Activated T-cell treated with anti-CD3 and anti-CD28 coated beads, Interleukin-2, amount 50 U/mL, for 48 hours (primary cell): Measurements from ENCODE around the gene SLC12A8.
A peak's percentile ranks its signal among the peaks of the same experiment; 100 is the strongest.

Experiments
- DNase-seq, 2 experiments: peaks; one replicate each; pipeline ENCODE4 v3.0.0-alpha.2; 2020

The SLC12A8 gene

DNA sequence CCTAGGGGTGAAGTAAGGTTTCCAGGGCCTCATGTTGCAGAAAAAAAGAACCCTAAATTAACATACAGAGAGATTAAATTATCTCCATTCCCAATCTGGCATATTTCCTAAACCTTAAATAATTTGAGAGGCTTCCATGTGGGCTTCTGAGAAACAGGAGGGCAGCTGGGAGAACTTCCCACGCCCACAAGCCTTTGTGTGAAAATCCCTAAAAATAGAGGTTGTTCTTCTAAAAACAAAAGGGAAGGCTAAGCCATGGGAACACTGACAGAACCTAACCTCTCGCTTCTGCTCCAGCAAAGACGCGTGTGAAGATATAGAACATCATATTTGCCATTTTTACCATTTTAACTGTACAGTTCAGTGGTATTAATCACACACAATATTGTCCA, 812 bp upstream of the SLC12A8 start:
- no peak for DNase-seq

DNA sequence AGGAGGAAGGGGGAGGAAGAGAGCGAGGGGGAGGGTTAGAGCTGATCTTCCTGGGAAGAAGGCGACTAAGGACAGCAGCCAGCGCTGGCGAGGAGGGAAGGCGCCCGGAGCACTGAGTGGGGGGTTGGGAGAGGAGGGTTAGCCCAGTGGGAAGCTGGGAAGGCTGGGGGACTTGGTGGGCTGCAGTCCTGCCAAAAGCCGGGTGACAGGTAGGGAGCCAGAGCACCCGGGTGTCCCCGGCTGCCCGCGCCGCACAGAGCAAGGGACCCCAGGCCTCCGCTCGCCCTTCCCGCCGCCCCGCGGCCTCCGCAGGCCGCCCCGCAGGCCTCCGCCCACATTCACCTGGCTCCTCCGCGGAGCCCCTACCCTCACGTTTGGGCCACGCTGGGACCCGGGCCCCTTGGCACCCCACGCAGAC, 448 bp downstream of the SLC12A8 start:
- no peak for DNase-seq

DNA sequence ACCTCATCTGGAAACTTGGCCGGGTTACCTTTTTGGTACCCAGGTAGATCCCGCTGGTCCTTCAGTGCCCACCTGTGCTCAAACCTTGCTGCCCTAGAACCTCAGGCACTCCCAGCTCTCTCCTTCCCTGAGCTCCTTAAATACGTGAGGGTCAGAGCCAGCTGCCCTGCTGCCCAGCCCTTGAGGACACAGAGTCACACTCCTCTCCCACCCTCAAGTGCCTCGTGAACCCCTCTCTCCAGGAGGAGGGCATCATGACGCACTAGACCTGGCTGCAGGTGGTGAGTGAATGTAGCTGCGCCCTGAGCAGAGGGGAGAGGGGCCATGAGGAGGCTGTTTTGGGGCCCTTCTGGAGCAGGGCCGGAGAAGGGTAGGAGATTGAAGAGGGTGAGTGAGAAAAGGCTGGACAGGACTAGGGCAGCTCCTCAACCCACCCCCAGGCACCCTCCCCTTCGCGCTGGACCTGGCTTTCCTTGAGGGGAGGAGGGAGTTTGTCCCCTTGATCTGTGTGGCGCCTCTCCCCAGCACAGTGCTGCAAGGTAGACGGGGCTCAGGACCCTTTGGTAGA, 941 bp downstream of the SLC12A8 start:
- DNase-seq, result no peak

DNA sequence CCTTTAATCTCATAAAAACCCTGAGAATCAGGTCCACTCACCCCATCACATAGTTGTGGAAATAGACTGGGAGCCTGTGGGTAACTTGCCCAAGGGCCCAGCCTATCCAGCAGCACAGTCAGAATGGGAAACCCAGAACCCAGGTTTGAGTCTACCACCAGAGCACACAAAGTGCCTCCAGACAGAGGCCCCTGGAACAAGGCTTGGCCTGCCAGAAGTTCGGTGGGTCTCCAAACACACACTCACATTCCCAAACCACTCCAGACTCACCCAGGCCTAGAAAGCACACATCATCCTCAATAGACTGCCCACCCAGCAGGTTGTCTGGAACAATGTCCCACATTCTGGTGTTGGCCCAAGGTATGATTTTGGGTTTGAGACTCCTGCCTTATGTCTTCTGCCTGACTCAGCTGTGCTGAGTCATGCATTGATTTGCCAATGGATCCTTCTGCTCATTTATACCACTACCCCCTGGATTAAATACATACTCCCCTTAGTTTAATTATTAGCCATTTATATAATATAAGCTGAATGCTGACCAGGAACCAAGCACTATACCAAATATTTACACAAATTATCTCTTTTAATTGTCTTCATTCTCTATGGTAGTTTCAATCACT, 4.5 kb downstream of the SLC12A8 start:
- no peak for DNase-seq

DNA sequence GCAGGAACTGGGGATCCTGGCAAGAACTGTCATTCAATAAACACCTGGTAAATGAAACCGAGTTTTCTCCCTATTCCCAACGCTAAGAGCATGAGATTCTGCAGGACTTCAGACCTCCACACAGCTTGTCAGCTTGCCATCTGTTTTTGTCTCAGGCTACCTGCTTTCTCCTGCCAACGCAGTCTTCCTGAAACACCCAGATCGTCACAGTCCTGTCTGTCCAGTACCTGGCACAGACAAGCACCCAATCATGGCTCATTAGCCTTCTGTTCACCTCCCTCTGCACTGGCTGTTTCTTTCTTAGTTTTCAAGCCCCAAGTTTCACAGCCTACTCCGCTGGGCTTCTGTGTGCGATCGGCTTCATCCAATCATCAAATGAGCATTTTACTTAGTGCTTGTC, 5.0 kb downstream of the SLC12A8 start:
- DNase-seq, result no peak

DNA sequence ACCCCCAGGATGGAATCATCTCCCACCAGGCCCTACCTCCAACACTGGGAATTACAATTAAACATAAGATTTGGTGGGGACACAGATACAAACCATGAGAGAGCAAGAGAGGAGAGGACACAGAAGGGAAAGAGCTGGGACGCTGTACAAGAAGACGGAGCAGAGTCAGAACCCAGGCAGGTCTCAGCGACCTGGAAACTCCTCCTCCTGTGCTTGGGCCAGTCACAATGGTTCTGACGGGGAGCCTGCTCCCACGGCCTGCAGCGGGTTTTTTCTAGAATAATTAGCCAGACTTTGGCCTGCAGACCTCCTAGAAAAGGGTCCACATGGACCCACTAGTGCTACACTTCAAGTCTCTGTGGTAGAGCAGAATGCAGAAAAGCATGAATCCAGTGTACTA, 5.6 kb downstream of the SLC12A8 start:
- no peak for DNase-seq

DNA sequence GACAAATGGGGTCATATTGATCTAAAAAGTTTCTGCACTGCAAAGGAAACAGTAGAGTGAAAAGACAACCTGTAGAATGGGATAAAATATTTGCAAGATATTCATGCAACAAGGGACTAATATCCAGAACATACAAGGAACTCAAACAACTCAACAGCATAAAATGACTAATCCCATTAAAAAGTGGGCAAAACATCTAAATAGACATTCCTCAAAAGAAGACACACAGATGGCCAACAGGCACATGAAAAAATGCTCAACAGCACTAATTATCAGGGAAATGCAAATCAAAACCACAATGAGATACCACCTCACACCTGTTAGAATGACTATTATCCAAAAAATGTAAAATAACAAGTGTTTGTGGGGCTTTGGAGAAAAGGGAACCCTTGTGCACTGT, 8.8 kb downstream of the SLC12A8 start:
- DNase-seq, result no peak

DNA sequence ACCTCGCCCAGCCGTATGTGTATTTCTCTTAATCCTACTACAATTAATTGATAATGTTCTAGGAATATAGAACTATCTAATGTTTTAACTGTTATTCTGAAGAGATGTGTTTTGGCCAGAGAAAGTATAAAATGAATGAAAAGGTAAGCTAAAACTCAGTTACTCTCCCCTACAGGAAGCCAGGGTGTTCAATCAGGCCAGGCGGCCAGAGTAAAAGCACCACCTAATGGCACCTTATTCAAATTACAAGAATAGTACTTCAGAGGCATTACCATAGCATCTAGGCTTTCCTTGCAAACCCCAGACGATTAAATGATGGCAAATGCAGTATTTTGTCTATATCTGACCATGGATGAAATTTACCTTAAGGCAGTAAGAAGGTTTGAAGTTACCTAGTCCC, 10.4 kb downstream of the SLC12A8 start:
- DNase-seq, result no peak

DNA sequence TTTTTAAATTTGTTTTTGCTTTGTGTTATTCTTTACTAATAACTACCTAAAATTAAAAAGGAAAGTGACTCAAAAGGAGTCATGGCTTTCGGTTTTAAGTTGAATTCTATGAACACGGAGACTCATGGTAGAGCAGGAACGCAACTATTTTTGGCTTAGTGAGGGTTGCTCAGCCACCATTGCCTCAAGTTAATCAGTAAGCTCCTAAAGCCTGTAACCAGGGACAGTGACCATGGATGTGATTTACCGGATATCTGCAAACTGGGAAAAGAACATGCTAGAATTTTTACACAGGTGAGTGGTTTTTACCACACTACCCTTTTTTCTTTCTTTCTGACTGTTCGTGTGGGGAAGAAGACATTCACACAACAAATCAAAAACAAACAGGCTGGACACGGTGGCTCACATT, 11.8 kb downstream of the SLC12A8 start:
- DNase-seq, result no peak

DNA sequence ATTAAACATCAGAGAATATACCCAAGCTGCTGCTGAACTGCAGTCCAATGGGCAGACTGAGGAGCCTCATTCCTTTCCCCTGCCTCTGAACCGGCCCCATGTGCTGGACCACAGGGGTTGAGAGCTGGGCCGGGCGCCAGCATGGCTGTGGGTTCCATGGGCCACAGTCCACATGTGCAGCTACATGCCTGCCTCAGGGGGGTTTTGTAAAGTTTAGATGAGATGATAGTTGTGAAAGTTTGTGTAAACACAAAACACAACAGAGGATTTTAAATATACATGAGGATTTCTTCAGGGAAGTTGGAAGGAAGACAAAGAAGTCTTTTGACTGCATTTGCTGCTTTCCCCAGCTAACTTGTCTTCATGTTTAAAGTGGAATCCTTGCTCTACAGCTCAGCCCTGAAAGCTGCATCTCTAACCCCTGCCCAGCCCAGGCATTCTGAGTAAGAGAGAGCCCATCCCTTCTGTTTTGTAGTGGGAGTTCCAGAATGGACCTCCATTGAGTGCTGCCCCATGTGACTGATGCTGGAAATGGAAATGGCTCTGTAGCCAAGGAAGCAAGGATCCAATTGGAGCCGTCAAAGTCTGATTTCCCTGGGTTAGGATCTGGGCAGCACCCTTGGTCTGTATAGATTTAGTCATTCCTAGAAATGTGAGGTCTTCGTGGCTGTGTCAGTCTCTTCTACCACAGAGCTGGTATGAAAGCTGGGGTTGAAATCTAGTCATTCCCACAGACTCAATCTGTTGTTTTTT, 17.5 kb downstream of the SLC12A8 start:
- DNase-seq, result peak in 1 of 2 experiments; percentile 40

DNA sequence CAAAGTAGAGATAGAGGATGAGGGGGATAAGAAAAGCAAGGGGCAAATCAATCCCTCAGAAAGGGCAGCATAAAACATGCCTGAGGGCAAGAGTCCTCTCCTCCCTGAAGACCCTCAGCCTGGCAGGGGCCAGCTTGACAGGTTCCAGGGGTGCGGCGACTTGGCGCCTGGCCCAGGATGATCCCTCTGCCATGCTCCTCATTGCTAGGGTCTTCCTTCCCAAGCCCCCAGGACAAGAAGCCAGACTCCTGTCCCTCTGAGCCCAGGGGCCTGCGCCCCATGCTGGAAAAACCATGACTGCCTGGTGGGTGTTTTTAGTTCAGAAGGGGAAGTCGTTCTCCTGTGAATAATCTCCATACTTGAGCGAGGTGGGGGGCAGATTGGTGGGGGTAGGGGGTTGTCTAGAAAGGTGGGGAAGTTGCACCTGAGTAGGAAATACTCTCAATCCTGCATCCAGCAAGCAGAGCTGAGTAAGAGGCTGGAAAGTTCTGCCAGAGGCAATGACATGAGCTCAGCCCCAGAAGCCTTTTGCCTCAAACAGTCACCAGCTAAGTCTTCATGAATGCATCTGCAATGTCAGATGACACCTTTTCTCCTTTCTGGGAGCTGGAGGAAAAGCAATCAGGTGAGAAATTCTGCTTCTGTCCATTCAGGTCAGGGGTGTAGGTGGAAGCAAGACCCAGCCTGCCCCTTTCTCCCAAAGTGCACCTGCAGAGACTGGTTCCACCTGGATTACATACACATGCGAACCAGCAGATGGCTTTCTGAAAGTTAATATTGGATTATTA, 18.3 kb downstream of the SLC12A8 start:
- no peak for DNase-seq

DNA sequence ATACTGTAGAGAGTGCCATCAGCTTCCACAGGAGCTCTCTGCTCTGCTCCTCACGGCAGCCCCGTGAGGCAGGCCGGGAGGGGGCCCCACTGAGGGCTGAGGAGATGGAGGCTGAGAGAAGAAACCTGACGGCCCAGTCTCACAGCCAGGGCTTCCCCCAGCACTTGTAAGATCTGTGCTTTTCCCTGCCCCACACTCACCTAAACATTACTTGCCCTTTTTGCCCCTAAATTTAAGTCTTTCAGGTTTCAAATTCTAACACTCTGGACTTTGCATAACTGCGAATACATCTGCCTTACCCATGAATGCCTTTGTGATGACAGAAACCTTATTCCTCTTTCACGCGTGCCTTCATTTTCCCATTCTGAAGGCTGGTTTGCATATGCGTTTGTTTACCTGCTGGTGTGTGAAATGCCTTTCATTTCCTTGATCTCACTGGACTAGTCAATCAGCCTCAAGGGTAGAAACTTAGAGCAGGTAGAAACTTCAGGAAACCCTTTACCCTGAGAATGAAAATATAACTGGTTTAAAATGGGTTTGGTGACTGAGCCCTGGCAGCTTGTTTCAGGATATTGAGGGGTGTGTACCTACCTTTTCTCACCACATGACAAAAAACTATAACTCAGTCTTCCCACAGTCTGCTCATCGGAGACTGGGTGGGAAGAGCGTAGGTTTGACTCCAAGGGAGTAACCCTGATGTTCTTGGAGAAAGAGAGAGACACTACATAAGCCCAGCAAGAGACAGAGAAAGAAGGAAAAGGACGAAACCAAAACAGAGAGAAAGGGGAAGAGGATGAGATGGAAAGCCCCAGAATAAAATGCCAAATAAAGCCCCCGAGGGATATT, 20.1 kb downstream of the SLC12A8 start:
- peak in 1 of 2 experiments; percentile 36 for DNase-seq

DNA sequence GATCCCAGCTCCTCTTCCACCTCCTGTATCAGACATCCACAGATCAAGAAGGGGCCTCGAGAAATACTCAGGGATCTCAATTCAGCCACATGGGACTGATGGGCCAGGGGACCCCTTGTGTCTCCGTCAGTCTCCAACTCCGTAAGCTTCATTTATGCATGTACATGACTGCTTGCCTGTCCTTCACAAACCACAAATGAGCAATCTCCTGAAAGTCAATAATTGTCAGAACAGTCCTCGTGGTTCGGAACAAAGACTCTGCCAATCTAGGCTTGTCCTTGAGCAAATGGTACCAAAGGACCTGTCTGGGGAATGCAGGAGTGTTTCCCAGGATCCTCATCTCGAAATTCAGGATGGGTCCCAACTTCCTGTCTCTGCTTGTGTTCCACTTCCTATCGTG, 20.8 kb downstream of the SLC12A8 start:
- DNase-seq, result no peak

DNA sequence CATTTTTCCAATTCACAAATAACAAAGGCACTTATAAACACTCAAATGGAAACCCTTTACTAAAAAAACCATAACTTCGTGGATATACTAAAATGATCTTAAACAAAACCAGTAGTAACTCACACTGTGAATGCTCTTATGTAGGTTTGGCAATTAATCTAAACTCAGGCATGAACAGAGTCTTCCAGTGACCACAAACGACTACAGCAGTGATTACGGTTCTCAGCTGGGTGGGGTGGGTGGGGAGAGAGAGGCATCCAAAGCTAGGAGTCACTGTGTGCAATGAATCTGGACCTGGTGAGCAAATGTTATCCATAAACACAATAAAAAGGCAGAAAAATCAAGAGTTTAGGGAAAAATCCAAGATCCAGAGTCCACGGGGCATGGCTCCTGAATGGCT, 21.3 kb downstream of the SLC12A8 start:
- no peak for DNase-seq

DNA sequence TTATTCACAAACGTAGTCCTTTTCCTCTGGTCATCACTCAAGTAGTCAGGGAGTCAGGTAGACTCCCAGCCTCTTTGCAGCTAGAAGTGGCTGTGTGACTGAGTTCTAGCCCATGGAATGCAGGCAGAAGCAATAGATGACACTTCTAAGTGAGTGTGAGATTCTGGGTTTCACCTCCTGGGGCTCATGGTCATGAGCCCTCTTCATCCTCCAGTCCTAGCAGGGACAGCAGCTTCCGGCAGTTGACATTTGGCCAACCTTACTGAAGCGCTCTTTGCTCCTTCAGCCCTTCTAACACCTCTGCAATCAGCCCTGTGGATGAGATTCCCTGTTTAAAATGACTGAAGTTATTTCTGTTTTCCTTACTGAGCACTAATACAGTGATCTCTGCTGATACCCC, 21.8 kb downstream of the SLC12A8 start:
- no peak for DNase-seq

DNA sequence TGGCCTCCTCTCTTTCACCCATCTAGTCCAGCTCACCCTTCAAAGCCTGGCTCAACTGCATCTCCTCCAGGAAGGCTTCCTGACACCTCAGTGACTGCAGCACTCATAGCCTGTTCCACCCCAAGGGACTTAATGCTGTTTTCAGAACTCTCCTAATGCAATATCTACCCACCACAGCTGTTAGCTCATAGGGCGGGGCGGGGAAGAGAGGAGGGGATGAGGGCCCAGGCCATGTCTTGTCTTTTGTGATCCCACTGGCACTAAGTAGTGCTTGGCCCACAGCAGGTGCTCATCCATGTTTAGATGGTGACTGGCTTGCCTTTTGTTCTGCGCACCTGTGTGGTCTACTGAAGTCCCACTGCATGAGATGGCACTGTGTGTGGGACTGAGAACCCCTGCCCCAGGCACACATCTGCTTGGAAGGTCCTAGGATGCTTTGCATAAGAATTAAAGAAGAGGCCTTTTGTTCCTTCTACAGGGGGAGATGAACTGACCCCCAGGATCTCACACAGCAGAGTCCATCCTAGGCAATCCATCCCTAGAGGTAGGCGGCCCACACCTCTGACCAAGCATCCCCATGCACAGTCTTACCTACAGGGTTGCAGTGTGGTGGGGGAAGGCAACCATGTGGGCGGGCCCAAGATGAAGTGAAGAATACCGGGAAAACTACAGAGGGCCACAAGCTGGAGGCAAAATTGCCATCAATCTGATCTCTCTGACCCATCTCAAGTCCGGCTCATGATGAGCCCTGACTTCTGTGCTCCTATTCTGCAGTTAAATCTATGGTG, 23.0 kb downstream of the SLC12A8 start:
- DNase-seq, result no peak

DNA sequence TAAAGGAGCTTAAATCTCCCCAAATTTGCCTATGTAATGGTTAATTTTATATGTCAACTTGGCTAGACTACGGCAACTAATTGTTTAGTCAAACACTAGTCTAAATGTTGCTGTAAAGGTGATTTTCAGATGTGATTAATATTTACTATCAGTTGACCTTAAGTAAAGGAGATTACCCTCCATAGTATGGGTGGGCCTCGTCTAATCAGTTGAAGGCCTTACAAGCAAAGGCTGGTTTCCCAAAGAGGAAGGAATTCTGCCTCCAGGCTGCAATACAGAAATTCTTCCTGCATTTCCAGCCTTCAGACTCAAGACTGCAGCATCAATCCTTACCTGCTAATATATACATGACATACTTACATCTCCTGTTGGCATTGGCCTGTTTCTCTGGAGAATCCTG, 23.6 kb downstream of the SLC12A8 start:
- no peak for DNase-seq

DNA sequence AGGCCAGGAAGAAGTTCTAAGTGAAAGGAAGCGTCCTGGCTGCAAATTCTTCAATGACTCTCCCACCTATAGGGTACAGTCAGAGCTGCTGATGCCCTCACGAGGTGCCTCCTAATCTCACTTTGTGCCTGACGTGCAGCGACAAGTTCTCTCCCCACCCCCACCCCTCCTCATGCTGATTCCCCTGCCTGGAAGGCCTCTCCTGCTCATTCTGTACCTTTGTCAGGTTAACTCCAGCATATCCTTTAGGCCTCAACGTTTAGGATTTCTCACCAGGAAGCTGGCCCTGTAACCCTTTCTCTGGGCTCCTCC, 25.0 kb downstream of the SLC12A8 start:
- DNase-seq, result no peak

DNA sequence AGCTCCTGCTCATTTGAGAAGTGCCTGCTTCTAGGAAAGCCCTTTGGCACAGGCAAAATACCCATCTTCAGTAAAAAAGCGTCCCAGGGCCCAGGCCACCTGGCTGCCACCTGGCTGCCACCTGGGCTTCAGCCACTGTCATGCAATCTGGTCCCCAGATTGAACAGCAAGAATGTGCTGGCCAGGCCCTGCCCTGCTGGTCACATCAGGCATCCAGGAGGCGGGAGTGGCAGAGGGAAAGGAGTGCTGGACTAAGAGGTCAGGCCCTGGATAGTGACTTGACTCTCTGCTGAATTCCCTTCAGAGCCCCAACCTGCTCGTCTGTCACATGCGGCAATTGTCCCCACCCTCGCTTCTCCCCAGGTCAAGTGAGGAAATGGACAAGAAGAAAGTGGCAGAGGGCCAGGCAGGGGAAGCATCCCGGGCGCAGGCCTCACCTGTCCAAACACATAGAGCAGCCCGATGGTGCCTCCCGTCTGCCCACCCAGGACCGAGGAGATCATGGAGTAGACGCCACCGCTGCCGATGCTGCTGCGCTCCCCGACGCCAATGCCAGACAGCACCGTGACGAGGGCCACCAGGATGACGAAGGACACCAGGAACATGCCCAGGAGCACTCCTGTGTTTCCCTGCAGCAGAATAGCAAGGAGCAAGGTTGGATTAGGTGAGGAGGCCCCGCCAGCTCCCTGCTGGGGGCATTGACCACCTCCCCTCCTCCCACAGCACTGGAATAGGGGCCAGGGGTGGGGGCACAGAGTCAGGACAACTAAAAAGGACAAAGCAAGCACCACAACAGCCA, 25.5 kb downstream of the SLC12A8 start:
- DNase-seq, result no peak

DNA sequence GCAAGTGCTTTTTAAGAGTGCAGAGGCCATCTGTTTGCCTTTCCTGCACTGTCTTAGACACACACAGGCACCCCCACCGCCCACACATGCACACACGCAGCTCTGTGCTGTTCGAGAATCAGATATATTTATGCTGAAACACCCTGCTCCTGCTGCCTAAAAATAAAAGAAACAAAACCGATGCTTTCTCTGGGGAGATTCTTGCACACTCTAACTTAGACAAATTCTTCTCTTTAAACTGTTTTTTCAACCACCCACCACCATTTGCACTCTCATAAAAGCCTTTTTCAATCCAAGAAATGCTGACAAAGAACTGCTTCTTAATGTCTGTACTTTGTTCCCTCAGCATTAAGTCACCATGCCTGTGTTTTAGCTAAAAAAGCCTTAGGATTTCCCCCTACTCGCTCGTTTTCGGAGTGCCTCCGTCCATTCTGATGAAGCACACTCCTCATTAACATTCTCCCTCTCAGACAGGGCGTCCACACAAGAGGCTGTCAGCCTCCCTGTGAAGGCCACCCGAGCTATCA, 26.2 kb downstream of the SLC12A8 start:
- no peak for DNase-seq

DNA sequence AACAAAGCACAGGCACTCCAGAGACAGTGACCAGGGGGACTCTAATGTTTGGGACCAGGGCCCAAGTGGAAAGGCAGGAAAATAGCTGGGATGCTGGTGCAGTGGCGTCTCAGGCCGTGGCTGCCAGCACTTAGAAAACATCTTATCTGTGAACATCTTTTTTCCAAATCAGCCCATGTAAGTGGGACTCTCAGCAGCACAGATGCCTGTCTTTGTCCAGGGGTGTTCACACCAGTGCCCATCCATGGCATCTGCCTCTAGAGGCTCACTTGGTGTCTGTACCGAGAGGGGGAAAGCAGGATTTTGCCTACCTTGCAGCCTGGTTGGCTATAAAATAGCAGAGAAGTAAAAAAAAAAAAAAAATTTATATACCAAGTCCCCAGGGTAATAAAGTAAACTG, 26.7 kb downstream of the SLC12A8 start:
- DNase-seq, result no peak
